ENCODE data around the gene PLS1.
A peak's percentile ranks its signal among the peaks of the same experiment; 100 is the strongest.
"Not testable (repeated sequence)": the region's sequence is repeated elsewhere in the genome, so short reads cannot be mapped to it uniquely, and the experiment has no call there.

Gene PLS1

GRCh38 chr3:142595951-142596725 is at the start of gene PLS1:
Gene PLS1 (plus strand): TSS chr3:142596393. CDS start chr3:142664238, 67,845 bp downstream.
- peak within 1 kb of the TSS; percentile 79 for H3K27ac ChIP-seq
- TF ChIP-seq CTCF (conservative IDR thresholded peaks at IDR 0.05): peak; percentile 26

- no peak for TF ChIP-seq CTCF (conservative IDR thresholded peaks at IDR 0.05)
- no peak overlapping the region for H3K27ac ChIP-seq
Measured at GRCh38 chr3:142549986-142550385, 46.2 kb upstream of the PLS1 start.

- H3K27ac ChIP-seq: peak overlapping the region; percentile 51
Measured at GRCh38 chr3:142552579-142552978, 43.6 kb upstream of the PLS1 start.

- H3K27ac ChIP-seq: peak overlapping the region; percentile 51
- TF ChIP-seq CTCF (conservative IDR thresholded peaks at IDR 0.05): no peak
Measured at GRCh38 chr3:142553741-142554140, 42.5 kb upstream of the PLS1 start.

- H3K27ac ChIP-seq: no peak overlapping the region
- no peak for TF ChIP-seq CTCF (conservative IDR thresholded peaks at IDR 0.05)
Measured at GRCh38 chr3:142560118-142560517, 36.1 kb upstream of the PLS1 start.

- no peak for TF ChIP-seq CTCF (conservative IDR thresholded peaks at IDR 0.05)
- H3K27ac ChIP-seq: no peak overlapping the region
Measured at GRCh38 chr3:142563496-142563997, 32.6 kb upstream of the PLS1 start.

GRCh38 chr3:142566096-142566495 is 30.1 kb upstream of the PLS1 start:
- TF ChIP-seq CTCF (conservative IDR thresholded peaks at IDR 0.05): no peak
- no peak overlapping the region for H3K27ac ChIP-seq

- H3K27ac ChIP-seq: no peak overlapping the region
- TF ChIP-seq CTCF (conservative IDR thresholded peaks at IDR 0.05): no peak
Measured at GRCh38 chr3:142568393-142569017, 27.7 kb upstream of the PLS1 start.

- H3K27ac ChIP-seq: not testable (repeated sequence)
Measured at GRCh38 chr3:142569422-142569821, 26.8 kb upstream of the PLS1 start.

GRCh38 chr3:142574223-142574622 is 22.0 kb upstream of the PLS1 start:
- H3K27ac ChIP-seq: not testable (repeated sequence)
